Smooth muscle cell of the brain vasculature (primary cell): ENCODE measurements around the gene P2RY14.

Experiments
- DNase-seq: peaks from one replicate; pipeline ENCODE4 v3.0.0-alpha.2; 2012; ENCODE audit warnings: low read depth, low spot score

The P2RY14 gene

DNA sequence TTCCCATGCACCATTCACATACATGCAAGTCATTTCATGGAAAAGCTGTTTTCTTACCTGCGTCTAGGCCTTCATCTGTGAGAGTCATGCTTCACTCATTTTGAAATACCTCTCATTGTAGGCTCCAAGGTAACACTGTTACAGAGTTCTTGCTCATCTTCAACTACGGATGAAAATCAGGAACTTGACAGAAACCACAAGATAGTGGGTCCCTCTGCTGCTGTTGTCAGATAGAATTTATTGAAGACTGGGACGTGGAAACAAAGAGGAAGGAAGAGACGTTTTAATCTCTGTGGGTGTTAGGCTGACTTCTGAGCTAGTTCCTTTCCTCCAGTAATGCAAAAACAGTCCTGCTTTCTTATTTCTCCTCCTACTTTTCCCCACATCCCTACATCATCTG lies at the start of gene P2RY14:
TSS of gene P2RY14 (minus strand) at position 313 of the 400 bp plus-strand sequence. CDS start 64,226 bp downstream, outside the sequence.
- no peak for DNase-seq

GRCh38 chr3:151327571-151328198 lies 49.3 kb upstream of the P2RY14 start:
- no peak for DNase-seq

DNA sequence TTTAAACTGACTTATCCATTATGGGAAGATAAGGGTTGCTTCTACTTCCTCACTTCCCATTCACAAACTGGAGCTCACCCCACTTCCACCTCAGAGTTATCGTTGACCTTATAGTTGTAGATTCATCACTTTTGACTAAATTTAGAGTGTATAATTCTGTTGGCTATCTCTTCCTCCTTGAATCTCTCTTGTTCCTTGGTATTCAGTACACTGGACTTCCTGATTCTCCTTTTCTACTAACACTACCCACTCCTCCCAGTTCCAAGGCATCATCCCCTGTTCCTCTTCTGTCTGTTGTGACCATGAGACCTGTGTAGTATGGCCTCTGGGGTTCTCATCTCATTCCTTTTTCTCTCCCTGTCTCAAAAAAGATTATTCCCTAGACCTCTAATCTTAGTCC lies 44.2 kb upstream of the P2RY14 start:
- no peak for DNase-seq

DNA sequence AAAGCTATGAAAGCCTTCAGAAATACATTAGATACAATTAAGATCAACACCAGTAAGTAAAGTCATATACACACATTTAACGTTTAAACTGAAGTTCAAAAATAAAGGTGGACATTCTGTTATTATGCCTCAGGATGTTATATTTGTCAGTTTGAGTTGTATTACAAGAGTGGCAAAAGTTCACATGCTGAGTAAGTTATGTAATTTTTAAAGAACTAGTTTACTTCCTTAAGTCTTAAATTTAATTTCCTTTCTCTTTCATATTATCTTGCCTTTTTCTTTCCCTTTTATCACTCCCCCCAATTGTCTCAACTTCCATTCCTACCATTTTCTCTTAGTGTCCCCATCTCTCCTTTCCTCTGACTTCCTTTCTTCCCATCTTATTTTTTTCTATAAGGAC lies 43.2 kb upstream of the P2RY14 start:
- no peak for DNase-seq

GRCh38 chr3:151320131-151320530 lies 41.8 kb upstream of the P2RY14 start:
- no peak for DNase-seq

DNA sequence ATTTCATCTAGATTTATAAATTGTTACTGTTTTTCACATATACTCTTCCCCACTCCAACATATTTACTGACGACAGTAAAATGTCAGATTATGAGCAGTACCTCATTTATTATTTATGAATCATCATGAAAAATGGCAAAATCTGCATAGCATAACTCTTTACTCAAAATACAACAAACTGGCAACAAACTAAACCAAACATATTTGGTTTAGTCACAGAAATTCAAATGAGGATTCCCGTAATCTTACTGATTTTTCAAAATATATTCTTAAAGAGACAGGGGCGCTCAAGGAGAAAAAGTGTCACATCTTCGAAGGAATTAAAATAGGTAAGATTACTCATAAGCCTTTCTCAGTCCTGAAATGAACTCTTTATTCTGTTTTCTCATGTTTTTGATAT lies 41.3 kb upstream of the P2RY14 start:
- no peak for DNase-seq

- DNase-seq = no peak
Measured at GRCh38 chr3:151318991-151319390, 40.6 kb upstream of the P2RY14 start.

GRCh38 chr3:151318313-151318712 lies 40.0 kb upstream of the P2RY14 start:
- DNase-seq = no peak

DNA sequence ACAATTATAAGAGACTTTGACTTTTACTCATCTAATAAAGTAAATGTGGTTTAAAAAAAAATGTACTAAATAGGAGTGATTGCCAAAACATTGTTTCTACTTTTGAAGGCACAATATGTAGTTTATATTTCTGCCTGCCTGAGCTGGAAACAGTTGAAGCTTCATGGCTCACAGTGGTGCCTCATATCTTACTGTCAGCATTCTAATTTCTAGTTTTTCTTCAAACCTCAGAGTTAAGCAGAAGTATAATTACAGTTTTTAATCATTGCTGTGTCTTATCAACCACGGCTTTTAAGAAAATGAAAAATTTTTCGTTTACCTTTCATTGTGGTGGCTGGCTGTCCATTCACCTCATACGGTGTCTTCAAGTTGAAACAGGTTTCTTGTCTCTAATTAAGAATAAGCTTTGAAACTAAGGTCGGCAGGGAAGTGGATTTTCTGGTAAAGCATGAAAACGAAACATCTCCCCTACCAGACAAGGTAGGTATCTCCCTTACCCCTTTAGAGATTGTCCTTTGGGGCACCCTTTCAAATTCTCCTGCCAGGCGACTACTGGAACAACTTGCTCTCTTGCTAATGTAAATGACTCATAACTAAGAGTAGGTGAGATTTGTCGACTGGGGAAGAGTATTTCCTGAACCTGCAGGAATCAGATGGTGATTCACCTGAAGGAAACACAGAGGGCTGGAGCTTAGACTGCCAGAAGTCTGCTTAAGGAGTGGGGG lies 38.1 kb upstream of the P2RY14 start, which contains the start of gene GPR87:
TSS of gene GPR87 (minus strand) at position 554 of the 725 bp plus-strand sequence. CDS start 16,720 bp downstream, outside the sequence.
- DNase-seq = no peak

- no peak for DNase-seq
Measured at GRCh38 chr3:151315846-151316245, 37.5 kb upstream of the P2RY14 start.

- DNase-seq = no peak
Measured at GRCh38 chr3:151315136-151315535, 36.8 kb upstream of the P2RY14 start.

GRCh38 chr3:151314593-151314992 lies 36.3 kb upstream of the P2RY14 start:
- DNase-seq = no peak

DNA sequence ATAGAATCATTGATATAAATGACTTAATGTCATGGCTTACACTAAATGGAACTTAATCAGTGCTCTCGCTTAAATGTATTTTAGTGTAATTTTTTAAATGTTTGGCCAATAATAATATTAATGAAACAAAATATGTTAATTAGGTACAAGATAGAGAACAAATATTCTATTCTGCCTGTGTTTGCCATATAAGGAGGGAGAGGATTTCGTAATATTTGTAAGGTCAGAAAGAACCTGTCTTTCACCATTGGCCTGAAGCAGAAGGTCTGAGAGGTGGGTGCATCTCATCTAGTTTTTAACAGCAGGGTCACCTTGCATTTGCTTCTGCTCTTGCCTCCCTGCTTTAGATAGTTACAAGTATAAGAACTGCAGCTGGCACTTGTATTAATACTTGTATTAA lies 35.8 kb upstream of the P2RY14 start:
- DNase-seq = no peak

DNA sequence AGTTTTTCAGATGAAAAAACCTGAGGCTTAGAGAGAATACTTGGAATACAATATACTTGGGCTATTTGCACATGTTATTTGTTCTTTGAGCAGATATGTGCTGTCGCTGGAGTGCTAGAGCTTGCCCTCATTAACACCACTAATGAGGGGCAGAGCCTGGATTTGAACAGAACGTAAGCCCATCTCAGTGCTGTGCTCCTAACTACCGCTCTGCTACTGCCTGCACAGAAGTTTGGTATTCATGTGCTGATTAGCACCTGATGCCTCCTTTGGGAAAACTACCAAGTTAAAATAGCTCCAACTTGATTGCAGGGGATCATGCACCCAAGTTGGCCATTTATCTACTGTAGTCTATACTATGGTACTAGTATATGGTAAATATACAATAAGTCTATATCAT lies 34.6 kb upstream of the P2RY14 start:
- DNase-seq = no peak

DNA sequence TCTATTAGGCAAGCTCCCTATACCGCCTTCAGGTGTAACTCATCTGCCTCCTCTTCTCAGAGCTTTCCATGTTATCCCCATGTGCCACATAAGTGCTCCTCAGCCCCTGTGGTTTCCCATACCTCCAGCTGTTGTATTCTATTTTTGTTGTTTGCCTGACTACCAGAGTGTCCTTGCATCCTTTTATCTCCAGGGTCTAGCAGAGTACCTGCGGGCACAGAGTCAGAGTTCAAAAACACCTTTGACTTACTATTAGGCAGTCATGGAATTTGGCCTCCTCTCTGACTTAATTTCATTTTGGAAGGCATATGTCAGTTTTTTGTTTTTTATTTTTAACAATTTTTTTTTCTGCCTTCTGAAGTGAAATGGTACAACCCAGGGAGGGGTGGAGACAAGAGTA lies 31.2 kb upstream of the P2RY14 start:
- DNase-seq = no peak

GRCh38 chr3:151307583-151308488 lies 29.5 kb upstream of the P2RY14 start:
- DNase-seq = no peak

- DNase-seq = no peak
Measured at GRCh38 chr3:151307131-151307530, 28.8 kb upstream of the P2RY14 start.

DNA sequence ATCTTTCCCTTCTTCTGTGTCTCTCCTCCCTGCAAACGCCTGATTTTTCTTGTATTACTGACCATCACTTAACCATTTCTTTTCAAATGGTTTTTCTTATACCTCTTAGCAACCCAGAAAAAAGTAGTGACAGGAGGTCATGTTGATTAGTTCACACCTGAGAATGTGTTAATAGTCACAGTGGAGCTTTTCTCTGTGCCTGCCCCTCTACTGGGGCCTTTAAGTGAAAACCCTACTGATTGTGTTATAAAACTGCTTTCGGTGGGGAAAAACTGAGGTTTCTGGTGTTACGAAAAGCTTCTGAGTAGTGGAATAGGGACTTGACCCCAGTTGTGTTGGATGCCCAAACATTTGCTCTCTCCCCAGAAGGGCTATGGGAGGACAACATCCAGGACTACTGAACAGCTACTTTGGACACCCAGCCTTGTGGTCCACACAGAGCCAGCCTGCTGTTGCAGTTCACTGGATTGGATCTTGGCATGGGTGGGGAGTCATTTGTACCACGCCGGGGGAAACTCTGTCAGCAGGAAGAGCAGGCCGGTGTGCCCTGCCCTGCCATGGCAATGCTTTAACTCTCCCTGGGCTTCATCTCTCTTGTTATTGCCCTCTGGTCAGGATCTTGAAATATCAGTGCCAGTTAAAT lies 27.9 kb upstream of the P2RY14 start:
- DNase-seq = no peak

GRCh38 chr3:151305775-151306151 lies 27.4 kb upstream of the P2RY14 start:
- no peak for DNase-seq

DNA sequence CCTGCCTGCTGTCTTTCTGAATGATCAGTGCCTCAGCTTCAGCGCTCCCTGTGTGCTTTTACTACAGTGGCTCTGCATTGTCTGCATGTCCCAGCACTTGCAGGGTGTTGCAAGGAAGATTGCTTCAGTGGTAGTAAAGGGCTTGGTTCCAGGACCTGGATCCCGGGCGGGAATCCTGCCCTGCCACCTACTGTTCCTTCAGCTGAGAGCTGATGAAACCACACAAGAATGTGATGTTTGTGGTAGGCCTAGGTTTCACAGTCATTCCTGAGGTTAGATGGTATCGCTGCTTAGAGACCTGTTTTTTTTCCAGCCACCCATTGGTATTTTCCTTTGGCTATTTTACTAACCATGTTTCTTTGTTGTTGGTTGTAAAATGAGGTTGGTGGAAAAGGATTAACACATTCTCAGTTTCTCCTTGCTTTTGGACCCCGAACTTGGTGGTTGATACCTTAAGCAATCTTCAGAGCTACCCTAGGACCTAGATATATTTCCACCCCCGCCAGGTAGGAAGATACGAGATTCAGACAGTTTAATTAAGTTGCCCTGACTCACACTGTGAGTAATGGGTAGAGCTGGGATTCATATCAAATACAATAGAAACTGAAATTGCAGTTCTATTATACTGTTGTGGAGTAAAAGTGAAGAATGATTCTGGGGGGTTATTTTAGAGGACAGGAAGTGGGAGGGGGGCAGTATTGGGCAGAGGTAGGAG lies 26.9 kb upstream of the P2RY14 start:
- DNase-seq = peak; percentile 86

DNA sequence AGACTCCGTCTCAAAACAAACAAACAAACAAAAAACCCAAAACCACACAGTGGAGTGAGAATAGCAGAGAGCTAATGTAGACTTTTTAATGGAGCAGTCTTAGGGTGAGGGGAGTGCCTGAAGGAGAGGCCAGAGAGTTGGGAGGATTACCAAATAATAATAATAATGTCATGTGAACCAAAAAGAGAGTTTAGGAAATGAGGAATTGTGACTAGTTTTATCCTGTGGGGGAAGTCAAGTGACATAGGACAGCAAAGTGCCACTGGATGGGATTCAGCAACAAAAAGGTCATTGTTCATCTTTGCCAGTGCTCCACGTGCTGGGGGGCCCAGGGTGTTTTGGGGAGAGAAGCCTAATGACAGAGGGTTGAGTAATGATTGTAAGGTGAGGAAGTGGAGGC lies 25.4 kb upstream of the P2RY14 start:
- no peak for DNase-seq
